GM18499 (cell line): Measurements from ENCODE around the gene UGT1A10.

ENCODE experiments used
- ATAC-seq: cut with Tn5 transposase; IDR thresholded peaks from one replicate; pipeline ENCODE4 v1.9.1; 2021; ENCODE audit warnings: moderate number of reproducible peaks; ENCODE audit not compliant: insufficient read depth, unreplicated experiment

The UGT1A10 gene

DNA sequence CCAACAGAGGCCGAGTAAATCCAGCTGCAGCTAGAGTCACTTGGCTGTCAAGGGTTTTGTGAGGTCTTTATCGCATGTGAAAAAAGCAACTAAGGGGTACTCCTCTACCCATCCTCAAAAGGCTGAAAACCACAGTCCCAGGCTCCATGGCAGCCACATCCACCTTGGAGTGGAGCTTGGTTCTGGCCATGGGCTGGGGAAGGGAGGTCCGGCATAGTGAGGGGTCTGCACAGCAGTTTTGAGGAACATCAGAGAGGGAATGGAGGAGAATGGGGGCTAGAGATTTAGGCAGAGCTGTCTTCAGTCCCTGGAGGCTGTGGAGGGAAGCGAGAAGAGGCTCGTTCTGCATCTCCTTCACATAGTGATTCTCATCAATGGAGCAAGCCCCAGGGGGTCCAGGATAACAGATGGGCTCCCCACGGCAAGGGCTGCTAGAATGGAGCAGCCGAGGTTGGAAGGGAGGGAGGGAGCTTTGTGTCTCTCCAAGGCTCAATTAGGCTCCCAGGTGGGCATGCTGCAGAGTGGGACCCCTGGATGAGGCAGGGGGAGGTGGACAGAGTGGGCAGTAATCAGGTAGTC, 162.9 kb downstream of the UGT1A10 start:
- no peak for ATAC-seq

DNA sequence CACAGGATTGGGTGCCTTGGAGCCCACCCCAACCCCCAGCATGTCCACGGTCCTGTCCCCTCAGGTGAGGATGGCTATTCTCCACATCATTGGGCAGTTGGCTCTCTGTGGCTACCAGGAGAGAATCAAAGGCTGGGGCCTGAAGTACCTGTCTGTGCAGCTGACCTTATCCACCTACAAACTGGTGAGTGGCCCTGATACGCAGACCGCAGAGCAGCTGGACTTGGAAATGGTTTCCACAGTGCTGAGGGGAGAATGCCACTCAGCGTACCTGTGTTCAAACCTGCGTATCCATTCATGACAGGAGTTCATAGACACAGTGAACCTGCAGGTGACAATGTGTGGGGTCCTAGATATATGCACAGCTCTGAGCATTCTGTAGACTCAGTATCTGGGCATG, 163.5 kb downstream of the UGT1A10 start:
- no peak for ATAC-seq

DNA sequence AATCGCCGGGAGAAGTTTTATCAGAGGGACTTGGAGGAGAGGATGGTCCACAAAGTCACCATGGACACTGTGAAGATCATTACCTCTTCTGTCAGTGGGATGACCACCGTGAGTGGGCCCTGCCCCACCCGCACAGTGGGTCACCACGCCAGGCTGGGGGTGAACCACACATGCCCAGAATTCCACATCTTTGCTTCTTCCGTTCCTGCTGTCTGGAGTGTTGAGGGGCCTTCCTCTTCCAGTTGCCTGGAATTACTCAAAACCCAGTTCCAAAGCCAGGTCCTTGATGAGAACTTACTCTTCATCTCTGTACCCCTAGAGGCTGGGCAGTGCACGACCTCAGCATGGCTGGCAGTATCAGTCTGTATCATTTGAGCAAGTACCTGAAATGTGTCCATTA, 164.0 kb downstream of the UGT1A10 start:
- no peak for ATAC-seq

DNA sequence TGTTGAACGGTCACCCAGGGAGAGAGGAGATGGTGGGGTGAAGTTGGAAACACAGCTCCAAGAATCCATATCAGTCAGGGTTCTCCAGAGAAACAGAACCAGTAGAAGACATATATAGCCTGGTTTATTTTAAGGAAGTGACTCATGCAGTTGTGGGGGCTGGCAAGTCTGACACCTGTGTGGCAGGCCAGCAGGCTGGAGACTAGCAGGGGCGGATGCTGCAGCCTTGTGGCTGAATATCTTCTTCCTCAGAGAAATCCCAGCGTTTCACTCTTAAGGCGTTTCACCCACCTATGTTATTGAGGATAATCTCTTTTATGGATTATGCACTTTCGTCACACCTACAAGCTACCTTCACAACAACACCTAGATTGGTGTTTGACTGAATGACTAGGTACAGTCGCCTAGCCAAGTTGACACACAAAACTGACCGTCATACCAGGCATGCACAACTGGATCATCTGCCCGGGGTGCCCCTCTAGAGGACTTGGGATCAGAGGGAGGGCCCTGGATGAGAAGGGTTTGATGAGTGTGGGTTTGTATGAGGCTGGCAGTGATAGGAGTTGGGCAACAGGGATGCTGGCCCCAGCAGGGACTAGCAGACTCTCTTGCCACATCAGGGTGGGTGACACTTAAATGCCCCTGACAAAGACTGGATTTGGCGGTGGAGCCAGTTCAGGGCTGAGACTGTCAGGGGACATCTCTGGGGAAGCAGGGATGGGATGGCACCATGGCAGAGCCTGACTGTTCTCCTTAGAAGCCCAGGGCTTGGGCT, 165.3 kb downstream of the UGT1A10 start:
- ATAC-seq, result no peak

DNA sequence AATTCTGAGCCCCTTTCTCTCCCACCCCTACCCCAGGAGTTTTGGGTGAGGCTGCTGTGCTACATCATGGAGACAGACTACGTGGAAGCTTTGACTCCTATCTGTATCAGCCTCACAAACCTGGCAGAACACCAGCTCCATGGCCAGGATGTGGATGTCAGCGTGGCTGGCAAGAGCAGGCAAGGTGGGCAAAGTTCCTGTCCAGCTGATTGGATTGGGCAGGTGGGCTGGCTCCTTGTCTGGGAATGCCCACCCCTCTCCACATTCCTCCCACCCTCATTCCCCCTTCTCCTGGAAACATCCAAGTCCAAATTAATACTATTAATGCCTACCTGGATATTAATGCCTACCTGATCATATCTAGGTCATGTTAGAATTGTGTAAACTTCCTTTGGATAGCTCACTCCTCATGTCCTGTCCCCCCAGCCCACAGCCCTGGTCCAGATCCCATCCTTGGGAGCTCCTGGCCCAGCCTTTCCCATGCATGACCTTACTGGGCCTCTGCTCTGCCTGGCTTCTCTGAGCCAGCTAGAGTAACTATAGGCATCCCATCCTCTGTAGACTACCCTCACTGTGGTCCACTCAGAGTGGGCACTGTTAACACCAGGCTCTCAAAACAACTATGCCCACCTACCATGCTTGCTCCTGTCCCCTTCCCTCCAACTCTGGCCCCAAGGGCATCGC, 166.0 kb downstream of the UGT1A10 start:
- no peak for ATAC-seq

DNA sequence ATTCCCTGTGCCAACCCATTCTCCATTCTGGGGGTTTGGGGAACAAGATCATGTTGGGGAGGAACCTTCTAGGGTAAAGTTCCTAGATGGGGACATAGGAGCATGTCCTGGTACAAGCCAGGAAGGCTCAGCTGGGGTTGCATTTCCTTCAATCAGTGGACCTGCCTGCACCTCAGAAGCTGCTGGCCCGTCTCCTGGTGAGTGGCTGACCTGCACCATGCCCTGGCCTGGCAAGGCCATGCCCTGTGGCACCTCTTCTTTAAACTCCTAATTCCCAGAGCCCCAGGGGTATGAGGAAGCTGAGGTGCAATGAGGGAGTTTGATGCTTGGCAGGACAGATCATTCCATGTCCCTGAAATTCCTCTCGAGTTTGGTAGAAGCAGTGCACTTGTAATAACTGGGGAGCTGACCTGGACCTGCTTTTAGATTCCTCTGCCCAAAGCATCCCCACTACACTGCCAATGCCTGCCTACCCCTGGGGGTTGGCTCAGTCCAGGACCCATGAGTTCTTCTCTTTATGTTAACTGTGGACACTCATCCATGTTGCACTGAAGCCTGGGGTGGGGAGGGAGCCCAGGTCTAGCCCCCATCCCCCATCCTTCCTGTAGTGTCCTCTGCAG, 167.2 kb downstream of the UGT1A10 start:
- ATAC-seq, result no peak

DNA sequence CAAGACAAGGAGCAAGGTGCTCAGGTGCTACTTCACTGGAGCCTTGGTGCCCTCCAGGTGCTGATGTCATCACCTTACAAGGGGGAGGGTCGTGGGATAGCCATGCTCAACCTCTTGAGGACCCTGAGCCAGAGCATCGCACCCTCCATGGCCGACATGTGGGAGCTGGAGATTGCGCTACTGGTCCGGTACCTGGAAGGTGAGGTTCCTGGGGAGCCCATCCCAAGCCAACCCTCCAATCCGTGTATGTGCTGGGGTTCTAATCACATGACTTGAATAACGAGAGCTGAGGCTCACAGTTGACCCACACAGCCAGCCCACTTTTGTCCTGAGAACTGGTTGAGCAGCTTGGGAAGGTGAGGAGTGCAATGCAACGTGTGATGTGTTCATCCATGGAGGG, 167.7 kb downstream of the UGT1A10 start:
- ATAC-seq, result no peak

DNA sequence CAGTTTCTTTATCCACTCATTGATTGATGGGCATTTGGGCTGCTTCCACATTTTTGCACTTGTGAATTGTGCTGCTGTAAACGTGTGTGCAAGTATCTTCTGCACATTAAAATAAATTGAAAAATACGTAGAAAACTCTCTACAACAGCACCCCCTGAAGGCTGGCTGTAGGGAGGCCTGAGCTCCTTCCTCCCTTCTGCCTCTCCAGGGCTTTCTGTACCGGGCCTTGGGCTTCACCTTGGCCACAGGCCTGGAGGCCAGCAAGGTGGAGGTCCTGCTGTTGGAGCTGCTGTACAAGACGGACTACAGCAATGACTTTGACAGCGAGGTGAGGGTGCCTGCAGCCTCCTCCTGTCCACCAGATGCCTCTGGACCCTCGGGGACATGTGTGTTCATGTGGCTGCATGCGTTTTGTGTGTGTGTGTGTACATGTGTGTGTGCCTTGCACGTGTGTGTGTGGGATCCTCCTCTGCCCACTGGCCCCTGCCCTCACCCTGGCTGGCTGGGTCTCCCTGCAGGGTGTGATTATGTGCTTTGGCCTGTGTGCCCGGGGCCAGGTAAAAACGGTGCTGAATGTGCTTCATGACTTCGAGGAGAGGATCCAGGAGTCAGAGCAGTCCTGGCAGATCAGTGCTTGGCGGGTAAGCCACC, 171.1 kb downstream of the UGT1A10 start:
- ATAC-seq, result no peak

DNA sequence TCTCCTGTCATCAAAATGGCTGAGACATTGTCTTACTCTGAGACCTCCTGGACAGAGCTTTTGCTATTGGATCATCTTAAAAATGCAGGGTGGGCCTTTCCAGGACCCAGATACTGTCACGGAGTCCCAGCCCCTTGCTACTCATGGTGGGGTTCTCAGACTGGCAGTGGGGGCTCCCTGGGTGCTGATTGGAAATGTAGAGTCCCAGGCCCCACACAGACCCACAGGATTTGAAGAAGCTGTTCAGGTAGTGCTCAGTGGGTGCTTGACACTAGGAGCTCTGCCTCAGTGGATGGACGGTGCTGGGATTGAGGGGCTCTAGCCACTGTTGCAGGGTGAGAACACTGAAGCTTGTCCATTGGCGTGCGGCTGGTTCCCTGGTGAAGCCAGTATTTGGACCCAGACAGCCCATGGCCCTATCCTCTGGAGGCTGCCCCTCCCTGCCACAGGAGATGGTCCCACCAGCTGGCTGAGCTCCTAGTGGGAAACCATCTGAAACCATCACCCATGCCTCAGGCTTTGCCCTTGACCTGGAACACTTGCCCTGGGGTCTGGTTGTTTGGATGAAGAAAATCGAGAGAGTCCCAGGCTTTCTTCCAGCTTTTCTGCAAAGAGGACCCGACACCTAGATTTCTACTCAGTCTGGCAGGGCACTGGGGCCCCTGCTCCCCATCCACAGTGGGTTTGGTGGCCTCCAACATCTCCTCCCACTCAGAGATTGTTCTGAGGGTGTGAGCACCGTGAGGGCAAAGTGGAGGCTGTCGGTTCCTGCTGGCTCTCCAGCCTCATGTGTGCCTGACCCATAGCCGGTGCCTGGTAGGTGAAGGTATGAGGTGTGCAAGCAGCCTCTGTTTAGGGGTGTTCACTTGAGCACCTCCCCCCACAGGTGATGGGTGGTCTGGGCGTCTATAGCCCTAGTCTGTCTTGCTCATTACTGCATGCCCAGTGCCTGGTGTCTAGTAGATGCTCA, 172.0 kb downstream of the UGT1A10 start:
- no peak for ATAC-seq

DNA sequence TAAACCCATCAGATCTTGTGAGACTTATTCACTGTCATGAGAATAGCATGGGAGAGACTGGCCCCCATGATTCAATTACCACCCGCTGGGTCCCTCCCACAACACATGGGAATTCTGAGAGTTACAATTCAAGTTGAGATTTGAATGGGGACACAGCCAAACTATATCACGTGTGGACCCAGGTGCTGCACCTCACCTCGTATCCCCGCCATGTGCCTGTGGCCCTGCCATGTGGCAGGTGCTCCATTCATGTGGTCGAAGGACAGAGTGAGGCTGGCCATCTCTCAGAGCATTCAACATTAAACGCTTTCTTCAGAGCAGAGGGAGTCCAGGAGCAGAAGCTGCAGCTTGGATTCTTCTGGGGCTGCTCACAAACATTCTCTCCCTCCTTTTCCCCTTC, 174.1 kb downstream of the UGT1A10 start:
- ATAC-seq, result no peak

DNA sequence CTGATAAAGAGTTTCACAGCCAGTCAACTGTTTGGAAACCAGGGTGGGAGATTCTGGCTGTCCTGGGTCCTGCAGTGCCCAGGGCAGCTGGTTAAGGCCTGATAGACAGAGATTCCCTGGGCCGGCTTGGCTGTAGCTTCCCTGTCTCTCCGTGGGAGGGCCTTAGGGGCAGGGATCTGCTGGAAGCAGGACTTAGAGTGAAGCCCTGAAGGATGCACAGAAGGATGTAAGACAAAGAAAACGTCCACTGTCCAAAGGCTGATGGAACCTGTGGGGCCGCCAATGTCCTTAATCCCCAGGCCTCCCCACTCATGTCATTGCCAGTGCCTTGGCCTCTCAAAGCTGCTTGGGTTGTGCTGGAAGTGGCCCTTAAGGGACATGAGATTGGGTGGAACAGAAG, 174.8 kb downstream of the UGT1A10 start:
- no peak for ATAC-seq

DNA sequence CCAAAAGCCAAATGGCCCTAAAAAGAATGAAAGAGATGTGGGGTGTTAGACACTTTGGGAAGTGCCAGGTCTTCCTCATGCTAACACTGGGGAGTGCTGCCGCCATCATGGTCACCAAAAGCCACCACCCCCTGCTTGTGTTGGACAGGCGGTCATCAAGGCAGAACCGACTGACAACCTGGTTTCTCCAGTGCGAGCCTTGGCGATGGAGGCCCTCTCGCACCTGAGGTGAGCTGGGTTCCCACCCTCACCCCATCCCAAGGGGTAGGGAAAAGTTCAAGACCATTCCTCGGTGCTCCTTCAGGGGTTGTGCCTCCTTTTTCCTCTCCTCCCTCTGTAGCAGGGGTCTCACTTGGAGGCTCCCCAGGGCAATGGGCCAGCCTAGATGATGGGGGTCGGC, 175.5 kb downstream of the UGT1A10 start:
- no peak for ATAC-seq

DNA sequence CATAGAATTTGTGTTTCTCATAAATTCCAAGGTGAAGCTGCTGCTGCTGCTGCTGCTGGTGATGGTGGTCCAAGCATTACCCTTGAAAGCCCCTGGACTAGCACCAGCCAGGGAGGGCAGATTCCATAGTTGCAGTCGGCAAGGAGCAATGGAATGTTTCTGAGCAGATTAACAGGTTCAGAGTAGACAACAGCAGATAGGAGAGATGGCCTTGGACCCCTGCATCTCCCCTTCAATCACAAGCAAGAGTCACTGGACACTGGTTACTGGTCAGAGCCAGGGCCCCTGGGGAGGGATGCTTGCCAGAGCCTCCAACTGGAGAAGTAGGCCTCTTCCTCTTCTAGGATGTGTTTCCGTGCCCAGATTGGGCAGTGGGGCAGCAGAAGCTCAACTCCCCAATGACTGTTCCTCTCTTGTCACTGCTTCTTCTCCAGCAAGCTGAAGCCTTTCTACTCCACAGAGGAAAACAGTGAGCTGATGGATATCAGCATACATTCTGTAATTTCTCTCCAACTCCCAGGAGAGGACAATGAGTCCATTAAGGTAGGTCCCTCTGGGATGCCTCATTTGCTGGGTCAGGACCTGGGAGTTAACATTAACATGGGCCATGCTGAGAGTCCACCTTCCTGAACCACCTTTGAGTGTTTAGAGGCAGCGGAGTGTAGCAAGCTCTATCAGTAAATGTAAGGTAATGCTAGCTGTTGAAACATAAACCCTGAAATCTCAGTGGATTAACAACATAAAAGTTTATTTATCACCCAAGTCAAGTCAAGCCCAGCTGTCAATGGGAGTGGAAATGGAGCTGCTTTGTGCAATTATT, 177.2 kb downstream of the UGT1A10 start:
- no peak for ATAC-seq

DNA sequence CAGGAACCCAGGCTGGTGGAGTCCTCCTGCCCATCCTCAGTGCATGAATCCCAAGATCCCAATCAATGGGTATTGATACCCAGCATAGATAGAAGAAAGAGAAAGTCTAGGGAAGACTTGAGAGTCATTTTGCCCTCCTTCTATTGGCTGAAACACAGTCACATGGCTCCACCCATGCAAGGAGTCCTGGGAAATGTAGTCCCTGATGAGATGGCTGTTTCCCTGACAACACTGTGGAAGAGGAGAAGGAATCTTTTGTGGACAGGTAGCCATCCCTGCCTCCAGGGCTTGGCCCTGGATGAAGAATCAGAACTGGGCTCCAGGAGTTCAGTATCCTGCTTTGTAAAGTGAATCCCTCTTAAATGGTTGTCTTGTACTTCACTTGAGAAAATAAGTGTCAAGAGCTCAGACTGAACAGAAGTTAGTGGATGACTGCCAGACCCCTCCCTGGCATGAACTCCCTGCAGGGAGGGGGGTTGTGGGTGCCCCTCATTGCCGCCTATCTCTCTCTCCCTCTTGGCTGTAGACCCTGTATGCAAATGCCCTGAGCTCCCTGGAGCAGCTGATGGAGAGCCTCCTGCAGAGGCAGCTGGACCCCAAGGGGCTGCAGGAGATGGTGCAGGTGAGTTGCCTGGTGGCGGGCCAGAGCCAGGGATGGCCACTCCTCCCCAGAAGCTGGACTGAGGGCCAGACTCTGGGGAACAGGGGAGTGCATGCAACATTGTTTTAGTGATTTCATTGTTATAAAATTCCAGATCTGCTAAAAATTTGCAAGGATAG, 178.0 kb downstream of the UGT1A10 start:
- ATAC-seq, result no peak

DNA sequence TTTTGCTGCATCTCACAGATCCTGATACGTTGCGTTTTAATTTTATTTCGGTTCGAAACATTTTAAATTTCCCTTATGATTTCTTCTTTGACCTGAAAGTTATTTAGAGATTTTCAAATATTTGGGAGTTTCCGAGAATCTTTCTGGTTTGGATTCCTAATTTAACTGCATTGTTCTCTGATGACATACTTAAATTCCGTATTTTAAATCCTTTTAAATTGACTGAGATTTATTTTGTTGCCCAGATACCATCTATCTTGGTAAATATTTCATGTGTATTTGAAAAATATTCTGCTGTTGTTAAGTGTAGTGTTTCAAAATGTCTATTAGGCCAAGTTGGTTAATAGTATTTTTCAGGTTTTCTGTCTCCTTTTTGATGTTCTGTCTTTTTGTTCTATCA, 179.6 kb downstream of the UGT1A10 start:
- no peak for ATAC-seq

DNA sequence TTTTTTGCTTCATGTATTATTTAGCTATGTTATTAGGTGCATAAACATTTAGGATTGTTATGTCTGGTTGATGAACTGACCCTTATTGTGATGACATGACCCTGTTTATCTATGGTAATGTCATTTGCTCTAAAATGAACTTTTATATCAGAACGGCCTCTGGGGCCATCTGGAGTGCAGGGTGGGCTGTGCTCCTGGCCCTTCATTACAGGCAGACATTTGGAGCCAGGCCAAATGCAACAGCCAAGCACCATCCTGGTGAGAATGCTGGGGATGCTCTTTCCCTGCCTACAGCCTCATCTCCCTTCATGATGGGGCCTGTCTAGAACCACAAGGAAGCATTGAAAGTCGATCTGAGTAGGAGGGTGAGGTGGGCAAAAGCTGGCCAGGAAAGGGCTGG, 180.1 kb downstream of the UGT1A10 start:
- no peak for ATAC-seq

DNA sequence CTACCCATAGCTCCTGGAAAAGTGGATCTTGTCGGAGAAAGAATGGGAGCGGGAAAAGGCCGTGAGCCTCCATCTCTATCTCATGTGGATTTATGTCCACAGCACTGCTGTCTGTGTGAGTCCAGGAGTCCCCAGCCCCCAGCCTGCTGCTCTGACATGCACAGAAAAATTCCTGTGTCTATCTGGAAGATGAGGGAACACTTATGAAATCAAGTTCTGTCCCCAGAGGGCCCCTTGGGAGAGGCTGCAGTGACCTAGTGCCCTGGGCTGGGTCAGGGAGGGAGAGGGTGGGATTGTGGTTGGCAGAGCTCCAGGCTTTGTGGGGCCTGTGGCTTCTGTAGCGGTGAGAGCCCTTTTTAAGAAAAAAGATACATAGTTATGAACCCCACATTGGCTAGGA, 180.5 kb downstream of the UGT1A10 start:
- ATAC-seq, result no peak

DNA sequence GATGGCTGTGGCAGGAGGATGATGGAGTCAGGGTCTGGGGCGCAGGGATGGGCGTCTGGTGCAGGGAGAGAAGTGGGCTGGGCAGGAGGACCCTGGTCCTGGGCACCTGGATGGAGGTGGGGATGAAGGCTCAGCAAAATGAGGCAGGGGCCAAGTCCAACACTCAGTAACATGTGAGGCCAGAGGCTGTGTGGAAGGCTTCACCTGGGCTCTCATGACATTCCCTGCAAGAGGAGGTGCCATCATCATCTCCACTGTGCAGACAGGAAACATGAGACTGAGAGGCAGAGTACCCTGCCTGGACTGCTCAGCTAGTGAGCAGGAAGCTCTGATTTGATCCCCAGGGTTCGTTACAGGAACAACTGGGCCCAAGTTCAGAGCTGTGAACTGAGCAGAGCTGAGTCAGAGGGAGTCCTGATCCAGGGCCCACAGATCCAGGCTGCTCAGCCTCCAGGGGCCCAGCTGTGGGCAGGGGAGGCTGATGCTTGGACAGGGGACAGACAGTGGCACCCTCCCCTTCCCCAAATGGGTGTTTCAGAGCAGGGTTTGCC, 181.2 kb downstream of the UGT1A10 start:
- ATAC-seq, result no peak
